Measurements from ENCODE around the gene AGAP2.
"Not testable (repeated sequence)": the region's sequence is repeated elsewhere in the genome, so short reads cannot be mapped to it uniquely, and the experiment has no call there.

The AGAP2 gene

DNA sequence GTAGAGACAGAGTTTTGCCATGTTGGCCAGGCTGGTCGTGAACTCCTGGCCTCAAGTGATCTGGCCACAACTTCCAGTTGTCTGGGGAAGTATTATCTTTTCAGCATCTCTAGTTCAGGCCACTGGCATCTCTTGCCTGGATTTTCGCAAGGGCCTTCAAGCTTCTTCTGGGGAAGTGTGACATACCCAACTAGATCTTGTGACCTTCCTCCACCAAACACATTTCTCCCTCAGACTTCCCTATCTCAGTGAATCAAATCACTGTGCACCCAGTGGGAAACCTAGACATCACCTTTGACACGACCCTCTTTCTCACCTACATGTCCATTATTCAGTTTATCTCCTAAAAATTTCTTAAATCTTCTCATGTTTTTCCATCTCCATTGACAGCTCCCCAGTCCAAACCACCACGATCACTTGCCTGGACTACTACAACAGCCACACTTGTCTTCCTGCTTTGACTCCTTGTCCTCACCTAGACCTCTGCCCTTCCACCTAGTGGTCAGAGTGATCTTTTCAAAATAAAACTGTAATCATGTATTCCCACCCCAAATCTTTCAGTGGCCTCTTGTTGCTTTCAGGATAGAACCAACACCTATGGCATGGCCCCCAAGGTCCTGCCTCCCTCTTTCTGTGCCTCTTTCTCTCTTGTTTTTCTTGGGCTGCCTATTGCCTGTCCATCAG is 37.2 kb upstream of the AGAP2 start:
- DNase-seq (ENCODE audit: low spot score), result no peak
- TF ChIP-seq, protein P1, sequence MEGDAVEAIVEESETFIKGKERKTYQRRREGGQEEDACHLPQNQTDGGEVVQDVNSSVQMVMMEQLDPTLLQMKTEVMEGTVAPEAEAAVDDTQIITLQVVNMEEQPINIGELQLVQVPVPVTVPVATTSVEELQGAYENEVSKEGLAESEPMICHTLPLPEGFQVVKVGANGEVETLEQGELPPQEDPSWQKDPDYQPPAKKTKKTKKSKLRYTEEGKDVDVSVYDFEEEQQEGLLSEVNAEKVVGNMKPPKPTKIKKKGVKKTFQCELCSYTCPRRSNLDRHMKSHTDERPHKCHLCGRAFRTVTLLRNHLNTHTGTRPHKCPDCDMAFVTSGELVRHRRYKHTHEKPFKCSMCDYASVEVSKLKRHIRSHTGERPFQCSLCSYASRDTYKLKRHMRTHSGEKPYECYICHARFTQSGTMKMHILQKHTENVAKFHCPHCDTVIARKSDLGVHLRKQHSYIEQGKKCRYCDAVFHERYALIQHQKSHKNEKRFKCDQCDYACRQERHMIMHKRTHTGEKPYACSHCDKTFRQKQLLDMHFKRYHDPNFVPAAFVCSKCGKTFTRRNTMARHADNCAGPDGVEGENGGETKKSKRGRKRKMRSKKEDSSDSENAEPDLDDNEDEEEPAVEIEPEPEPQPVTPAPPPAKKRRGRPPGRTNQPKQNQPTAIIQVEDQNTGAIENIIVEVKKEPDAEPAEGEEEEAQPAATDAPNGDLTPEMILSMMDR (conservative IDR thresholded peaks at IDR 0.05; ENCODE audit: low read depth), result no peak
- CTCF ChIA-PET, result interaction anchor here (0.6 to 0.7 kb wide), 2 partner anchors 131 to 227 kb away, joined by 3 read pairs; no protein-coding TSS in a partner anchor
- H3K27ac ChIP-seq, result no peak overlapping the region
- POLR2A ChIA-PET (ENCODE audit: low non-redundant PET), result no interaction called here

DNA sequence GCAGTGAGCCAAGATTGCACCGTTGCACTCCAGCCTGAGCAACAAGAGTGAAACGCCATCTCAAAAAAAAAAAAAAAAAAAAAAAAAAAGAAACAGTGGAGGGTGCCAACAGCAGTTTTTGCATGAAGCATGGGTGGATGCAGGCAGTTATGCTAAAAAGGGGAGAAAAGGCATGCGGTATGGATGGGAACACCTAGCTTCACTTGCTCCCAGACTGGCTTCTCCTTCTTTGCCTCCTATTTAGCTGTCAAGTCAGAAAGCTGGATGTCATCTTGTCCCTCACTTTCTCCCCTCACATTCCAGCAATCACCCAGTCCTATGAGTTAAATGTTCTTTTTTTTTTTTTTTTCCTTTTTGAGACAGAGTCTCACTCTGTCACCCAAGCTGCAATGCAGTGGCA is 36.5 kb upstream of the AGAP2 start:
- DNase-seq (ENCODE audit: low spot score), result no peak
- TF ChIP-seq, protein P1 (conservative IDR thresholded peaks at IDR 0.05; ENCODE audit: low read depth), result no peak
- POLR2A ChIA-PET (ENCODE audit: low non-redundant PET), result no interaction called here
- H3K27ac ChIP-seq, result no peak overlapping the region
- CTCF ChIA-PET, result no interaction called here

DNA sequence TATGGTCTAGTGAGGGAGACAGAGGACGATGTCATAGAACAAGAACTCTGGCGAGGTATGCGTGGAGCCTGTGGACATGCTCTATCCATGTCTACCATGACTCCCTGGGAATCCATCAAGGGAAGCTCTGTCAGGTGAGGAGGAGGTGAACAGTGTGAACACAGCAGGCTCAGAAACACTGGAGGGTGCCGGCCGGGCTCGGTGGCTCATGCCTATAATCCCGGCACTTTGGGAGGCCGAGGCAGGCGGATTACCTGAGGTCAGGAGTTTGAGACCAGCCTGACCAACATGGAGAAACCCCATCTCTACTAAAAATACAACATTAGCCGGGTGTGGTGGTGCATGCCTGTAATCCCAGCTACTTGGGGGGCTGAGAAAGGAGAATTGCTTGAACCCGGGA is 36.1 kb upstream of the AGAP2 start:
- CTCF ChIA-PET, result not testable (repeated sequence)

DNA sequence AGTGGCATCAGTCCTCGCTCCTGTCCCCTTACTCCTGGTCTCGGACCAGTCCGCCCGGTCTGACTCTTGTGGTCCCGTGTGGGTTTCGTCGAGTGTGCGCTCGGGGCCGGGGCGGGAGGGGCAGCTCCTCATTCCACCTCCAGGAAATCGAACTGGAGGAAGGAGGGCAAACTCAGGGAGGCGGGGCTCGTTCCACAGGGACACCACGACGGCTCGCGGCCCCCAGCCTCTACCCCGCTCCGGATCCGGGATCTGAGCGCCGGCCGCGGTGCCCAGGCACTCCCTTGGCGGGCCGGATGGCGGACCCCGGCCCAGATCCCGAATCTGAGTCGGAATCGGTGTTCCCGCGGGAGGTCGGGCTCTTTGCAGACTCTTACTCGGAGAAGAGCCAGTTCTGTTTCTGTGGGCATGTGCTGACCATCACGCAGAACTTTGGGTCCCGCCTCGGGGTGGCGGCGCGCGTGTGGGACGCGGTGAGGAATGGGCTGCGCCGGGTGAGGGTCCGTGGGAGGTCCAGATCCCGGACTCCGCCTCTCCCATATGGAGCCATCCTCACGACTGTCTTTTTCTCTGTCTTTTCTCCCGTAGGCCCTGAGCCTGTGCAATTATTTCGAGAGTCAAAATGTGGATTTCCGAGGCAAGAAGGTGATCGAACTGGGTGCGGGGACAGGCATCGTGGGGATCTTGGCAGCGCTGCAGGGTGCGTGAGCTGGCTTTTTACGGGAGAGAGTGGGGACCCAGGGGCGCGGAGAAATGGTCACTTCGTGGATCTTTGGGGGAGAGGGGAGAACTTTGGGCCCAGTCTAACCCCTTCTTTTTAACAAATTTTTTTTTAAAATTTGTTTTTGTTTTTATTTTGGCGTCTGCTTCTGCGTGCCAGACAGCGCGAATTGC is 34.1 kb upstream of the AGAP2 start, which contains the start of gene EEF1AKMT3:
TSS of gene EEF1AKMT3 (plus strand) at position 186 of the 894 bp plus-strand sequence. CDS start at position 297, 111 bp downstream.
- POLR2A ChIA-PET (ENCODE audit: low non-redundant PET), result no interaction called here
- peak; percentile 60 for DNase-seq (ENCODE audit: low spot score)
- peak within 1 kb of the TSS; percentile 96 for H3K27ac ChIP-seq
- CTCF ChIA-PET, result interaction anchor here (0.9 to 1.1 kb wide), 3 partner anchors 9 to 189 kb away, joined by 3 read pairs; no protein-coding TSS in a partner anchor
- TF ChIP-seq, protein P1 (conservative IDR thresholded peaks at IDR 0.05; ENCODE audit: low read depth), result no peak

More for the DNA sequence above, 36.1 kb upstream of the AGAP2 start:
- POLR2A ChIA-PET (ENCODE audit: low non-redundant PET); H3K27ac ChIP-seq; DNase-seq (ENCODE audit: low spot score): not testable (repeated sequence)

- ChIA-PET POLR2A (ENCODE audit: low non-redundant PET) (interaction anchor here (0.6 kb wide), 2 partner anchors 169 to 1524 kb away, joined by 4 to 9 read pairs; partner anchors contain the start of gene ATP23), CTCF (interaction anchor here (0.9 to 1.0 kb wide), 2 partner anchors 9 to 188 kb away, joined by 3 read pairs; no protein-coding TSS in a partner anchor)
- TF ChIP-seq, protein P1 (conservative IDR thresholded peaks at IDR 0.05; ENCODE audit: low read depth), result no peak
- H3K27ac ChIP-seq, result peak within 1 kb of the TSS; percentile 96
- DNase-seq (ENCODE audit: low spot score), result peak; percentile 97
Measured at GRCh38 chr12:57771873-57772428, 33.4 kb upstream of the AGAP2 start, which contains the start of gene METTL1. Gene METTL1, minus strand, starts transcription at chr12:57772105. Its CDS starts 22 bp downstream, at chr12:57772083.

GRCh38 chr12:57771236-57771872 is 32.8 kb upstream of the AGAP2 start:
- TF ChIP-seq, protein P1 (conservative IDR thresholded peaks at IDR 0.05; ENCODE audit: low read depth), result no peak
- POLR2A ChIA-PET (ENCODE audit: low non-redundant PET), result interaction anchor here (0.6 kb wide), 2 partner anchors 170 to 1523 kb away, joined by 4 to 9 read pairs; partner anchors contain the start of gene ATP23
- CTCF ChIA-PET, result interaction anchor here (0.9 to 1.0 kb wide), 3 partner anchors 10 to 188 kb away, joined by 3 to 5 read pairs (median 3); no protein-coding TSS in a partner anchor
- H3K27ac ChIP-seq, result peak overlapping the region; percentile 96
- DNase-seq (ENCODE audit: low spot score), result peak; percentile 96
